SH-SY5Y (cell line): ENCODE data around the gene PTPRA.

Source experiments
- GATA2 ChIP-seq: IDR thresholded peaks from 2 replicates; pipeline ENCODE4 v1.6.1; 2011; ENCODE audit warnings: mild to moderate bottlenecking, low read depth, low read length
- GATA3 ChIP-seq: IDR thresholded peaks from 2 replicates; pipeline ENCODE4 v1.6.1; 2011; ENCODE audit warnings: low read depth, mild to moderate bottlenecking, low read length, moderate library complexity

GRCh38 chr20:2872459-2873009, 747 bp upstream of the PTPRA start:
- no peak for TF ChIP-seq GATA2
- TF ChIP-seq GATA3: no peak
